ENCODE measurements around the gene BCL2L13. TPM values are rescaled to one million over a fixed set of nuclear protein-coding genes. Genes with fewer than 3 reads are reported as not detected.

BCL2L13 gene, protein sequence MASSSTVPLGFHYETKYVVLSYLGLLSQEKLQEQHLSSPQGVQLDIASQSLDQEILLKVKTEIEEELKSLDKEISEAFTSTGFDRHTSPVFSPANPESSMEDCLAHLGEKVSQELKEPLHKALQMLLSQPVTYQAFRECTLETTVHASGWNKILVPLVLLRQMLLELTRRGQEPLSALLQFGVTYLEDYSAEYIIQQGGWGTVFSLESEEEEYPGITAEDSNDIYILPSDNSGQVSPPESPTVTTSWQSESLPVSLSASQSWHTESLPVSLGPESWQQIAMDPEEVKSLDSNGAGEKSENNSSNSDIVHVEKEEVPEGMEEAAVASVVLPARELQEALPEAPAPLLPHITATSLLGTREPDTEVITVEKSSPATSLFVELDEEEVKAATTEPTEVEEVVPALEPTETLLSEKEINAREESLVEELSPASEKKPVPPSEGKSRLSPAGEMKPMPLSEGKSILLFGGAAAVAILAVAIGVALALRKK
- 31.3 to 36.8 TPM (median 32.8 TPM) in 5 replicates for total RNA-seq (2022; extraction: Qiagen RNA extraction)

DNA sequence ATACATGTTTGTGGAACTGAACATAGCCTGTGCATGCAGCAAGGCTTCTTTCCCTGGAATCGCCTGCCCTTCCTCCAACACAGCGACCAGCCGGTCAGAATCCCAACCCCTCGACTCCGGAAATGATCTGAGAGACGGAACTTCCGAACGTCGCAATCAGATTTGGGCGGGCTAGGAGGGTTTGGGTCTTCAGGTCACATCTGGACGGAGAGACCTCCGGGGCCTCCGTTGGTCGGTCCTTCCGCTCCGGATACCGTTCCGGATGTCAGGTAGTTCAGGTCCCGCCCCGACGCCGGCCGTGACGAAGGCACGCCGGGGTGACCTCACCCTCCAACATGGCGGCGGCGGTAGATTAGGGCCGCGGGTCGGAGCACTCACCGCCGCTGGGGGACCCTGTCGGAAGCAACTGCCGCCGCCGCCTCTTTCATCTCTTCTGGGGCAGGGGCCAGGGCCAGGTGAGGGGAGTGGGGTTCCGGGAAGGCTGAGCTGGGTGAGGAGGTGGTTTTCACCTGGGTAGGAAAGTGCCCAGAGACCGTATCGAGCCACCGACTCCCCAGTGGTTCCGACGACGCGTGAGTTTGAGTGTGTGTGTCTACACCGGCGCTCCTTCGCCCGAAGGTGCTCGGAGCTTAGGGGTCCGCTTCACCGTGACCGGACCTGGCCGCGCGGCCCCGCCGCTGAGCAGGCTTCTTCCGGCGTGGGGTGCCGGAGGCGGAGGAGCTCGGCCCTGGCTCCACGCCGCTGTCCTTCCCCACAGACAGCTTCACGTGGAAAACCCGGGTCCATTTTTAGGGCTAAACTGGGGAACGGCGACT is at the start of gene BCL2L13:
TSS of gene BCL2L13 (plus strand) at position 326 of the 815 bp plus-strand sequence. CDS start 16,955 bp downstream, outside the sequence.

DNA sequence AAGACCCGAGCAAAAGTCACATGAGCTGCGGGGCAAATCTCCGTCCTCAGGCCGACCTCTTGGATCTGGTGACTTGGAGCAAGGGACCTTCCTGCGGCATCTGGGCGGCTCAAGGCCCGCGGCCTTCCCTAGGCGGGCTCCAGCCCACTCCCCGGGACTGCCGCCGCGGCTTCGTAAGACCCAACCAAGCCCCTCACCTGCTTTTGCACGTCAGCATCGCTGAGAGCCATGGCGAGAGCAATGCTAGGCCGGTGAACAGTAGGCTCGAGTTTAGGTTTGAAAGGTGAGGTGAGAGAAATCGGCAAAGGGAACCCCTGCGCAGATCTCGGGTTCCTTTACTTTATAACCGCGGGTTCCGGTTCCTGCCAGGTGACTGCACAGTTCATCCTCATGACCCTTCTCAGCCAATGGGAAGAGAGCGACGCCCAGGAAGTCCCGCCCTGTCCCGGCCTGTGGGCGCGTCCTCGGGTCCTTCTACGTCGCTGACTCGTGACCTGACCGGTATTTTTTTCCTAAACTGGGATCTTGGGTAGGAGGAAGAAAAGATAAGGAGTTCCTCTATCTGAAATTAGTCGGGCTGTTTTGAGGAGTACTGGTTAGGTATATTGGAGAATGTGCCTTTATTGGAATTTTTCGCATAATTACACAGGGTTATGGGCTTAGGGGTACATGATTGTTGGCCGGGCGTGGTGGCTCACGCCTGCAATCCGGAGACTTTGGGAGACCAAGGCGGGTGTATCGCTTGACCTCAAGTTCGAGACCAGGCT is 10.0 kb upstream of the BCL2L13 start, which contains the start of gene ATP6V1E1:
TSS of gene ATP6V1E1 (minus strand) at position 344 of the 767 bp plus-strand sequence. CDS start at position 230, 114 bp downstream.

DNA sequence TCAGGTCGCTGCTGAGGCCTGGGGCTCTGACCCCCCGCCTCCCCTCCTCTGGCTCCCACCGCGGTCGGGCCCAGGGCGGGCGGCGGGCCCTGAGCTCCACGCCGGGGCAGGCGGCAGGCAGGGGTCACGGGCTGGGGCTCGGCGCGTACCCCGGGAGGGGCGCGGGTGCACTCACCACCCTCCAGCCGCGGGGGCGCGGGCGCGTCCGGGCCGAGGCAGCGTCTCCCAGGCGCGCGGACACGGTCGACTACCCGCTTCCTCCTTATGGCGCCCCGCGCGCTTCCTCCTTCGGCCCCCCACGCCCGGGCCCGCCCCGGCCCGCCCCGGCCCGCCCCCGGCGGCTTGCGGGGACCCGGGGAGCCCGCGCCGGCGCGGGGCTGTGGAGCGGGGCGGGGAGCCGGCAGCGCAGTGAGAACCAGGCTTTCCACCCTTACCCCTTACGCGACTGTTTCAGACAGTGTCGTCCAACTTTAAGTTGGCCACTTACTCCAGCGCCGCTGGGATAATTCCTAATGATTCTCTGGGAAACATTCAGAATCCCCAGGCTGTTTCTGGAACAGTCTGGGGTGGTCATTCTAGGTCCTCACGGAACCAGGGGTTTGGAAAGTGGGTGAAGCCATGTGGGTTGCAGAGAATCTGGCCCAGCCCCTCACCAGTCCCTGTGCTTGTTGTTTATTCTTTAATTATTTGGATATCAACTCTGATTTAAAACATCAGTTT is 135.8 kb downstream of the BCL2L13 start, which contains the start of gene BID:
TSS of gene BID (minus strand) at position 264 of the 720 bp plus-strand sequence. CDS start 24,353 bp downstream, outside the sequence.

Other genes with a start within 250 kb of the BCL2L13 start
- gene SLC25A18, start 75.3 kb upstream of the BCL2L13 start, total RNA-seq (2022; extraction: Qiagen RNA extraction) = 0.08 TPM in 1 of 5 replicates, not detected in the others
- gene ATP6V1E1, start 10.0 kb upstream of the BCL2L13 start, total RNA-seq (2022; extraction: Qiagen RNA extraction) = 115 to 138 TPM (median 122 TPM) in 5 replicates
- 51.6 to 85.0 TPM (median 78.8 TPM) in 5 replicates for gene BID, start 135.7 kb downstream of the BCL2L13 start, total RNA-seq (2022; extraction: Qiagen RNA extraction)